Neural cell (in vitro differentiated cells): ENCODE results near the gene DEDD. TPM values are rescaled to one million over a fixed set of nuclear protein-coding genes. Genes with fewer than 3 reads are reported as not detected.

ENCODE experiments used
- H2AFZ ChIP-seq: fragments of 200-600, 300-800 bp; sonication (generic), shearing (Covaris generic); 2 replicates; pipeline ENCODE4 v1.6.0; 2014; ENCODE audit warnings: low read depth, mild to moderate bottlenecking, antibody characterized with exemption, low read length, moderate library complexity
- H3F3A ChIP-seq: fragments of 200-600 bp; shearing (Covaris generic); 2 replicates; pipeline ENCODE4 v1.6.1; 2016; ENCODE audit warnings: mild to moderate bottlenecking, moderate library complexity, mixed read lengths, antibody characterized with exemption, low read length; ENCODE audit not compliant: insufficient read depth, poor library complexity, severe bottlenecking
- H3K27ac ChIP-seq: fragments of 200-600, 300-800 bp; sonication (generic), shearing (Covaris generic); 2 replicates; pipeline ENCODE4 v1.5.1; 2014; ENCODE audit warnings: mild to moderate bottlenecking, low read length, moderate library complexity
- H3K27me3 ChIP-seq: fragments of 300-800, 200-600 bp; sonication (generic), shearing (Covaris generic); 2 replicates; pipeline ENCODE4 v1.6.0; 2014; ENCODE audit warnings: mild to moderate bottlenecking, low read depth, low read length, moderate library complexity; ENCODE audit not compliant: insufficient read depth
- H3K36me3 ChIP-seq: fragments of 300-800, 200-600 bp; sonication (generic), shearing (Covaris generic); 2 replicates; pipeline ENCODE4 v1.5.1; 2014; ENCODE audit warnings: mild to moderate bottlenecking, antibody characterized with exemption, low read length, moderate library complexity; ENCODE audit not compliant: insufficient read depth
- H3K4me2 ChIP-seq: fragments of 300-800, 200-600 bp; sonication (generic), shearing (Covaris generic); 2 replicates; pipeline ENCODE4 v1.6.0; 2014; ENCODE audit warnings: mild to moderate bottlenecking, low read length
- H3K4me3 ChIP-seq: fragments of 300-800, 200-600 bp; sonication (generic), shearing (Covaris generic); 2 replicates; pipeline ENCODE4 v1.5.1; 2014; ENCODE audit warnings: mild to moderate bottlenecking, low read length, moderate library complexity
- H3K79me2 ChIP-seq: fragments of 200-600 bp; shearing (Covaris generic); replicated peaks from 2 replicates; pipeline ENCODE4 v1.6.0; 2014; ENCODE audit warnings: mild to moderate bottlenecking, low read length, moderate library complexity; ENCODE audit not compliant: insufficient read depth
- H3K9ac ChIP-seq: fragments of 300-800, 200-600 bp; sonication (generic), shearing (Covaris generic); 2 replicates; pipeline ENCODE4 v1.6.1; 2016; ENCODE audit warnings: mild to moderate bottlenecking, low read length, mixed read lengths
- H3K9me2 ChIP-seq: fragments of 200-600 bp; shearing (Covaris generic); 2 replicates; pipeline ENCODE4 v1.6.1; 2016; ENCODE audit warnings: mild to moderate bottlenecking, low read length, mixed read lengths; ENCODE audit not compliant: insufficient read depth
- H3K9me3 ChIP-seq: fragments of 200-600, 300-800 bp; sonication (generic), shearing (Covaris generic); 2 replicates; pipeline ENCODE4 v1.6.1; 2016; ENCODE audit warnings: mild to moderate bottlenecking, mixed run types, low read length, moderate library complexity, mixed read lengths
- H4K20me1 ChIP-seq: fragments of 200-600 bp; shearing (Covaris generic); 2 replicates; pipeline ENCODE4 v1.6.1; 2016; ENCODE audit warnings: mild to moderate bottlenecking, mixed run types; ENCODE audit not compliant: insufficient read depth
- CTCF ChIP-seq: fragments of 450-650 bp; IDR thresholded peaks from 2 replicates; pipeline ENCODE4 v1.5.1; 2014; ENCODE audit warnings: antibody characterized with exemption, mild to moderate bottlenecking, moderate library complexity; ENCODE audit not compliant: poor library complexity, severe bottlenecking
- EP300 ChIP-seq: fragments of 450-650 bp; conservative IDR thresholded peaks from 2 replicates; pipeline ENCODE4 v1.6.1; 2014; ENCODE audit warnings: antibody characterized with exemption, mild to moderate bottlenecking, moderate library complexity; ENCODE audit not compliant: poor library complexity, severe bottlenecking
- EZH2 ChIP-seq: fragments of 200-600, 300-800 bp; shearing (Covaris generic), sonication (generic); IDR thresholded peaks from 2 replicates; pipeline ENCODE4 v1.6.1; 2014; ENCODE audit warnings: antibody characterized with exemption, low read length, borderline replicate concordance, mild to moderate bottlenecking; ENCODE audit not compliant: insufficient read depth, poor library complexity, severe bottlenecking
- MXI1 ChIP-seq: fragments of 450-650 bp; conservative IDR thresholded peaks from 2 replicates; pipeline ENCODE4 v1.6.1; 2014; ENCODE audit warnings: antibody characterized with exemption, mild to moderate bottlenecking; ENCODE audit not compliant: poor library complexity, severe bottlenecking
- POLR2AphosphoS5 ChIP-seq: IDR thresholded peaks from 2 replicates; pipeline ENCODE4 v1.6.1; 2012
- RAD21 ChIP-seq: fragments of 450-650 bp; conservative IDR thresholded peaks from 2 replicates; pipeline ENCODE4 v1.6.1; 2014; ENCODE audit warnings: antibody characterized with exemption, mild to moderate bottlenecking, moderate library complexity
- REST ChIP-seq: IDR thresholded peaks from 2 replicates; pipeline ENCODE4 v1.6.1; 2012; ENCODE audit warnings: borderline replicate concordance
- SMC3 ChIP-seq: fragments of 450-650 bp; conservative IDR thresholded peaks from 2 replicates; pipeline ENCODE4 v1.6.1; 2014; ENCODE audit warnings: antibody characterized with exemption, mild to moderate bottlenecking, moderate library complexity; ENCODE audit not compliant: poor library complexity
- TAF1 ChIP-seq: IDR thresholded peaks from 2 replicates; pipeline ENCODE4 v1.6.1; 2012; ENCODE audit warnings: low read depth
- polyA plus RNA-seq: library from polyadenylated mRNA; depleted of rRNA; stranded (reverse); fragments of >200 nt; gene quantifications from 2 replicates; pipeline ENCODE4 v1.2.3, GENCODE V29; 2014

Gene DEDD
- polyA plus RNA-seq, 1 donor from 2014 or later, result 29.6 TPM

- no peaks in the 10 kb centered on the region for H3K9me2 ChIP-seq
- no peaks in the 10 kb centered on the region for H3K27me3 ChIP-seq
- H3K4me3 ChIP-seq, result no peak overlapping the region
- H2AFZ ChIP-seq, result no peak overlapping the region
- H3F3A ChIP-seq, result no peaks in the 10 kb centered on the region
- no peaks in the 10 kb centered on the region for H4K20me1 ChIP-seq
- no peak overlapping the region for H3K27ac ChIP-seq
- H3K9ac ChIP-seq, result no peak overlapping the region
- no peaks in the 10 kb centered on the region for H3K9me3 ChIP-seq
- TF ChIP-seq MXI1 (no peak), EZH2 (no peak), SMC3 (no peak), TAF1 (no peak), EP300 (no peak), REST (no peak), POLR2AphosphoS5 (no peak), CTCF (no peak), RAD21 (no peak)
- H3K79me2 ChIP-seq, result no peaks in the 10 kb centered on the region
- H3K36me3 ChIP-seq, result no peaks in the 10 kb centered on the region
- H3K4me2 ChIP-seq, result no peak overlapping the region
Observed at GRCh38 chr1:161079436-161080110, 52.9 kb downstream of the DEDD start.

- no peaks in the 10 kb centered on the region for H3K27me3 ChIP-seq
- H3K9ac ChIP-seq, result no peak overlapping the region
- TF ChIP-seq CTCF, result no peak
- no peak for TF ChIP-seq EP300
- no peak for TF ChIP-seq RAD21
- TF ChIP-seq EZH2, result no peak
- no peak for TF ChIP-seq TAF1
- TF ChIP-seq POLR2AphosphoS5, result no peak
- TF ChIP-seq SMC3, result no peak
- TF ChIP-seq MXI1, result no peak
- TF ChIP-seq REST, result no peak
- H2AFZ ChIP-seq, result no peak overlapping the region
- H3K36me3 ChIP-seq, result no peaks in the 10 kb centered on the region
- H3K9me3 ChIP-seq, result no peaks in the 10 kb centered on the region
- H4K20me1 ChIP-seq, result no peaks in the 10 kb centered on the region
- no peaks in the 10 kb centered on the region for H3K79me2 ChIP-seq
- no peaks in the 10 kb centered on the region for H3K9me2 ChIP-seq
- no peak overlapping the region for H3K4me3 ChIP-seq
- H3K4me2 ChIP-seq, result no peak overlapping the region
- no peaks in the 10 kb centered on the region for H3F3A ChIP-seq
- no peak overlapping the region for H3K27ac ChIP-seq
Observed at GRCh38 chr1:161077426-161077825, 55.0 kb downstream of the DEDD start.
